ENCODE measurements around the gene DUSP22. TPM values are rescaled to one million over a fixed set of nuclear protein-coding genes. Genes with fewer than 3 reads are reported as not detected.

The DUSP22 gene
- polyA plus RNA-seq, 1 donor: 25.1 TPM

DNA sequence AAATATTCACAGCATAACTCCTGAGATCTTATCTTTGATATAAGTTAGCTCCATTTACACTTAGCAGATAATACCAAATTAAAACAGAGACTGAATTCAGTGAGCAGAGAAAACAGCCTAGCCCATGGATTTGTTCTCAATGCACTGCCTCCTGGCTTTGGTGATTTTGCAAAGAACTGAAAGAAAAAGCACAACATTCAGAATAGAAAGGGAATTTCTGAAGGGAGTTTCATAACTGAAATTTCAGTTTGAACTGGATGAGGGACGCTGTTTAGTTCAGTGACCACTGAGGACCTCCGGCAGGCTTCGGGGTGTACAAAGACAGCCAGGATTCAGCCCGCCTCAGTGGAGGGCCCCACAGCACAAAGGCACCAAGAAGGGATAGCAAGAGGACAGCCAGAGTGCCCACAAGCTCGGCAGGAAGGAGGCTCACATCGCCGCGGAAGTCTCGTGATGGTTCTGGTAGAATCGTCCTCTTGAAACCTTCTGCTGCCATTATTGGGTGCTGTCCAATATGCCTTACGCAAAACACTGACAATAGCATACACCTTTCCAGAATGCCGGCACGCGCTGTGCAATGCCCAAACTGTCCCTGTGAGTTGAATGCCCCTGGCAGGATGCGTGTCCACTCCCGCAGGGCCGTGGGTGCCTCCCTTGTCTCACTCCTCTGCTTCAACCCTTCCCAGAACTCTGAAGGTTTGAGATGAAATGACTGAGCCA, 89.6 kb downstream of the DUSP22 start:
- H3K36me3 ChIP-seq (ENCODE audit: control insufficient read depth, insufficient read depth, low read length): no peaks in the 10 kb centered on the region
- H3K4me1 ChIP-seq (ENCODE audit: control insufficient read depth, insufficient read depth, low read length): no peaks in the 10 kb centered on the region
- peaks cover 6% of the 10 kb centered on the region for H3K9me3 ChIP-seq (ENCODE audit: control insufficient read depth, low read depth, low read length)
- H3K4me3 ChIP-seq (ENCODE audit: low read length): no peak overlapping the region
- H3K27me3 ChIP-seq (ENCODE audit: control insufficient read depth, insufficient read depth, low read length): peaks cover 34% of the 10 kb centered on the region
- no peak for DNase-seq
- WGBS (ENCODE audit: insufficient coverage, low lambda C conversion rate): no CpG with 5 or more reads among the region's 17 CpGs
- no peak overlapping the region for H3K27ac ChIP-seq (ENCODE audit: low read length)

- no peak for DNase-seq
- no peak overlapping the region for H3K4me3 ChIP-seq (ENCODE audit: low read length)
- H3K4me1 ChIP-seq (ENCODE audit: control insufficient read depth, insufficient read depth, low read length): no peaks in the 10 kb centered on the region
- H3K36me3 ChIP-seq (ENCODE audit: control insufficient read depth, insufficient read depth, low read length): no peaks in the 10 kb centered on the region
- H3K27ac ChIP-seq (ENCODE audit: low read length): no peak overlapping the region
- H3K27me3 ChIP-seq (ENCODE audit: control insufficient read depth, insufficient read depth, low read length): peaks cover 46% of the 10 kb centered on the region
- WGBS (ENCODE audit: insufficient coverage, low lambda C conversion rate): no CpG with 5 or more reads among the region's 22 CpGs
- H3K9me3 ChIP-seq (ENCODE audit: control insufficient read depth, low read depth, low read length): peaks cover 6% of the 10 kb centered on the region
Observed at GRCh38 chr6:382883-383810, 90.9 kb downstream of the DUSP22 start.

GRCh38 chr6:383856-384255, 91.6 kb downstream of the DUSP22 start:
- Histone ChIP-seq H3K9me3 (ENCODE audit: control insufficient read depth, low read depth, low read length) (peaks cover 6% of the 10 kb centered on the region), H3K27me3 (ENCODE audit: control insufficient read depth, insufficient read depth, low read length) (peaks cover 51% of the 10 kb centered on the region), H3K36me3 (ENCODE audit: control insufficient read depth, insufficient read depth, low read length) (no peaks in the 10 kb centered on the region), H3K27ac (ENCODE audit: low read length) (no peak overlapping the region), H3K4me1 (ENCODE audit: control insufficient read depth, insufficient read depth, low read length) (no peaks in the 10 kb centered on the region), H3K4me3 (ENCODE audit: low read length) (no peak overlapping the region)
- WGBS (ENCODE audit: insufficient coverage, low lambda C conversion rate): no CpG with 5 or more reads among the region's 3 CpGs
- no peak for DNase-seq

DNA sequence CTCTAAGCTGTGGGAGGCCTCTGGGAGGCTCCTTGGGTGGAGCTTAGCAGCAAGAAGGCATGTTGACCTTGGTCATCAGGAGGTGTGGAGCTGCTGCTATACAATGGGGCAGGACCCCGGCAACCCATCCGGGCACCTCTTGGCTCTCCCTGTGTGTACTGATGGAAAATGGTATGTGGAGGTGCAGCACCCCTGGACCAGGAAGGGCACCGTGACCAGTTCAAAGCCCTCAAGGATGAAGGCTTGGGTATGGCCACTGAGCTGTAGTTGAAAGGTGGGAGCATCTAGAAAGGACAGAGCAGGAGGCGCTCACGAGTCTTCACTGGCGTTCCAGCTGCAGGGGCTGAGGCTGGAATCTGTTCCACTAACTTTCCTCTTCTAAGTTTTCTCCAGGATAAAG, 92.6 kb downstream of the DUSP22 start:
- 94% methylated on average over 3 of the region's 6 CpGs for WGBS (ENCODE audit: insufficient coverage, low lambda C conversion rate)

DNA sequence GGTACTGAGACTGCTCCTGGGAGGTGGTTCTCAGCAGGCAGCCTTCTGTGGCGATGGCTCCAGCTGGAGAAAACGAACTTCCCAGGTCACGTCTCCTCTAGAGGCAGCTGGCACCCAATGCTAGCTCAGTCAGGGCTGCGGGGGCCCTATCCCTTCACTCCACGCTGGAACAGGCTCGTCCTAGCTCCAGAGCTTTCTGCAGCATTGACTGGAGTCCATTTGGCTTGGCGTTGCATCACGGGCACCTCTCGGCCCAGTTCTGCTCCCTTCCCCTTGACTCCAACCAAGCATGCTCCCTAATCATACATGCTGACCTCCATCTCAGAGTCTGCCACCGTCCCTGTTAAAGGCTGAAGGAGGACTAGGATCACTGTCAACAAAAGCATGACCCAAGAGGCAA, 93.3 kb downstream of the DUSP22 start:
- Histone ChIP-seq H3K4me3 (ENCODE audit: low read length) (no peak overlapping the region), H3K4me1 (ENCODE audit: control insufficient read depth, insufficient read depth, low read length) (no peaks in the 10 kb centered on the region), H3K27ac (ENCODE audit: low read length) (no peak overlapping the region), H3K36me3 (ENCODE audit: control insufficient read depth, insufficient read depth, low read length) (no peaks in the 10 kb centered on the region), H3K9me3 (ENCODE audit: control insufficient read depth, low read depth, low read length) (peaks cover 4% of the 10 kb centered on the region), H3K27me3 (ENCODE audit: control insufficient read depth, insufficient read depth, low read length) (peaks cover 59% of the 10 kb centered on the region)
- no peak for DNase-seq
- WGBS (ENCODE audit: insufficient coverage, low lambda C conversion rate): 100% methylated on average over 1 of the region's 10 CpGs

More for the DNA sequence above, 92.6 kb downstream of the DUSP22 start:
- Histone ChIP-seq H3K36me3 (ENCODE audit: control insufficient read depth, insufficient read depth, low read length) (no peaks in the 10 kb centered on the region), H3K4me1 (ENCODE audit: control insufficient read depth, insufficient read depth, low read length) (no peaks in the 10 kb centered on the region), H3K9me3 (ENCODE audit: control insufficient read depth, low read depth, low read length) (peaks cover 4% of the 10 kb centered on the region), H3K27me3 (ENCODE audit: control insufficient read depth, insufficient read depth, low read length) (peaks cover 55% of the 10 kb centered on the region), H3K27ac (ENCODE audit: low read length) (no peak overlapping the region), H3K4me3 (ENCODE audit: low read length) (no peak overlapping the region)
- no peak for DNase-seq

GRCh38 chr6:386688-387266, 94.5 kb downstream of the DUSP22 start:
- Histone ChIP-seq H3K9me3 (ENCODE audit: control insufficient read depth, low read depth, low read length) (peaks cover 2% of the 10 kb centered on the region), H3K36me3 (ENCODE audit: control insufficient read depth, insufficient read depth, low read length) (no peaks in the 10 kb centered on the region), H3K27ac (ENCODE audit: low read length) (no peak overlapping the region), H3K4me1 (ENCODE audit: control insufficient read depth, insufficient read depth, low read length) (no peaks in the 10 kb centered on the region), H3K27me3 (ENCODE audit: control insufficient read depth, insufficient read depth, low read length) (peaks cover 64% of the 10 kb centered on the region), H3K4me3 (ENCODE audit: low read length) (no peak overlapping the region)
- no CpG with 5 or more reads among the region's 18 CpGs for WGBS (ENCODE audit: insufficient coverage, low lambda C conversion rate)
- no peak for DNase-seq

DNA sequence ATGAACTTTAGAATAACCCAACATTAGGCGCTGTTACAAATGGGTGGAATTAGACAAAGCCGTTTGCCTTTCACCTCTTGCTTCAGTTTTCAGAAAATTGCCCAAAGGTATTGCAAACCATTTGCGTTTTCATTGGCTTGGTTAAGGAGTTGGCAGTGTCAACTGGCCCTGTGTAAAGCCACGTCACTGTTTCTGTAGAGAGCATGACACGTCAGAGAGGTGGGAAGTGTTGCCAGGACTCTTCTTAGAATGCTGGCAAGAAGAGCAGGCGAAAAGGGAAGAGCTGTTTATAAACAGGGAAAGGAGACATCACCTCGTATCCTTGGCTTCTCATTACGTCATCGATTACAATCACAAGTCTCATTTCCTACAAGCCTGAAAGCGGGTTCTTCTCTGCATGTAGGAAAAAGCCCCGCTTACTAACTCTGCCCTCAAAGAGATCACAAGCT, 95.0 kb downstream of the DUSP22 start:
- 80% methylated on average over 2 of the region's 11 CpGs for WGBS (ENCODE audit: insufficient coverage, low lambda C conversion rate)
- no peaks in the 10 kb centered on the region for H3K36me3 ChIP-seq (ENCODE audit: control insufficient read depth, insufficient read depth, low read length)
- H3K27ac ChIP-seq (ENCODE audit: low read length): no peak overlapping the region
- H3K9me3 ChIP-seq (ENCODE audit: control insufficient read depth, low read depth, low read length): peaks cover 6% of the 10 kb centered on the region
- H3K27me3 ChIP-seq (ENCODE audit: control insufficient read depth, insufficient read depth, low read length): peaks cover 66% of the 10 kb centered on the region
- no peak for DNase-seq
- no peak overlapping the region for H3K4me3 ChIP-seq (ENCODE audit: low read length)
- no peaks in the 10 kb centered on the region for H3K4me1 ChIP-seq (ENCODE audit: control insufficient read depth, insufficient read depth, low read length)

- peaks cover 76% of the 10 kb centered on the region for H3K27me3 ChIP-seq (ENCODE audit: control insufficient read depth, insufficient read depth, low read length)
- WGBS (ENCODE audit: insufficient coverage, low lambda C conversion rate): 80% methylated on average over 1 of the region's 10 CpGs
Observed at GRCh38 chr6:388202-388903, 96.1 kb downstream of the DUSP22 start.

DNA sequence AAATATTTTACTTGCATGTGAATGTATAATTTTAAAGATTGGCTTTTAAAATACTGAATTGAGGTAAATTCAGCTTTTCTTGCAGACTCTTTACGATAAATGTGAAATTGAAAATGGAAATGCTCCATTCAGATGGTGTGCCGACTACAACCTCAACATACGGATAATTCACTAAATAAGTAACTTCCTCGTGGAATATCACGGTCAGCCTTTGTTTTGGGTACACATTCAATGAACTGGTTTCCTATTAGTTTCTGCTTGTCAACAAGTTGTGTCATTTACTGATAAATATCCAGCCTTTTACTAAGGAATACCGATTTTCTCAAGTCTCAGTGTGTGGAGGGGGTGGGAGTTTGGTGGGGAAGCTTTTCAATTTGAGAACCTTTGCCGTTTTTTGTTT, 96.9 kb downstream of the DUSP22 start:
- no peak for DNase-seq
- peaks cover 84% of the 10 kb centered on the region for H3K27me3 ChIP-seq (ENCODE audit: control insufficient read depth, insufficient read depth, low read length)
- H3K36me3 ChIP-seq (ENCODE audit: control insufficient read depth, insufficient read depth, low read length): no peaks in the 10 kb centered on the region
- no CpG with 5 or more reads among the region's 7 CpGs for WGBS (ENCODE audit: insufficient coverage, low lambda C conversion rate)
- no peak overlapping the region for H3K4me3 ChIP-seq (ENCODE audit: low read length)
- peaks cover 10% of the 10 kb centered on the region for H3K9me3 ChIP-seq (ENCODE audit: control insufficient read depth, low read depth, low read length)
- no peaks in the 10 kb centered on the region for H3K4me1 ChIP-seq (ENCODE audit: control insufficient read depth, insufficient read depth, low read length)
- no peak overlapping the region for H3K27ac ChIP-seq (ENCODE audit: low read length)

More at GRCh38 chr6:388202-388903, 96.1 kb downstream of the DUSP22 start:
- DNase-seq: no peak
- no peak overlapping the region for H3K4me3 ChIP-seq (ENCODE audit: low read length)
- no peak overlapping the region for H3K27ac ChIP-seq (ENCODE audit: low read length)
- peaks cover 10% of the 10 kb centered on the region for H3K9me3 ChIP-seq (ENCODE audit: control insufficient read depth, low read depth, low read length)
- H3K4me1 ChIP-seq (ENCODE audit: control insufficient read depth, insufficient read depth, low read length): no peaks in the 10 kb centered on the region
- no peaks in the 10 kb centered on the region for H3K36me3 ChIP-seq (ENCODE audit: control insufficient read depth, insufficient read depth, low read length)

GRCh38 chr6:389622-390021, 97.3 kb downstream of the DUSP22 start:
- Histone ChIP-seq H3K4me3 (ENCODE audit: low read length) (no peak overlapping the region), H3K36me3 (ENCODE audit: control insufficient read depth, insufficient read depth, low read length) (no peaks in the 10 kb centered on the region), H3K27ac (ENCODE audit: low read length) (no peak overlapping the region), H3K9me3 (ENCODE audit: control insufficient read depth, low read depth, low read length) (peaks cover 10% of the 10 kb centered on the region), H3K27me3 (ENCODE audit: control insufficient read depth, insufficient read depth, low read length) (peaks cover 84% of the 10 kb centered on the region), H3K4me1 (ENCODE audit: control insufficient read depth, insufficient read depth, low read length) (no peaks in the 10 kb centered on the region)
- DNase-seq: no peak
- 67% methylated on average over 3 of the region's 8 CpGs for WGBS (ENCODE audit: insufficient coverage, low lambda C conversion rate)
